GM19193 (cell line): Measurements from ENCODE around the gene FLAD1.

ENCODE experiments used
- POLR2A ChIP-seq: IDR thresholded peaks from 4 replicates; pipeline ENCODE4 v1.6.1; 2011; ENCODE audit not compliant: insufficient read depth, insufficient read length; ENCODE audit errors: extremely low read depth

Gene FLAD1

DNA sequence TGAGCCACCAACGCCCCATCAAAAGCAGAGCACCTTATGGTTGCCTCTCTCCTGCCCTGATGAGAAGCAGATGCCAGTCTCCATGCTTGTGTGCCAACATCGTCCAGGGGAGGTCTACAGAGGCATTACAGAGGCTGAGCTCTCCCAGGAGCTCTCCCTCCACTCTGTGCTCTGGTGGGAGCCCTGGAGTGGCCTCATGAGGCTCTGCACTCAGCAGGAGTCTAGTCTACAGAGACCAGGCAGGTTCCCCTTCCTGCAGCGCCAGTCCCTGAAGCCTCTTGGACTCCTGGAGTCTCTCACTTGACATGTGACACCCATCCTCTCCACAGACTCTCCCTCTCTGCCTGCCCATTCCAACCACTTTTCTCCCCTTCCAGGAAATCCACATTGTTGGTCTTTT lies 53.9 kb downstream of the FLAD1 start:
- TF ChIP-seq POLR2A = no peak

DNA sequence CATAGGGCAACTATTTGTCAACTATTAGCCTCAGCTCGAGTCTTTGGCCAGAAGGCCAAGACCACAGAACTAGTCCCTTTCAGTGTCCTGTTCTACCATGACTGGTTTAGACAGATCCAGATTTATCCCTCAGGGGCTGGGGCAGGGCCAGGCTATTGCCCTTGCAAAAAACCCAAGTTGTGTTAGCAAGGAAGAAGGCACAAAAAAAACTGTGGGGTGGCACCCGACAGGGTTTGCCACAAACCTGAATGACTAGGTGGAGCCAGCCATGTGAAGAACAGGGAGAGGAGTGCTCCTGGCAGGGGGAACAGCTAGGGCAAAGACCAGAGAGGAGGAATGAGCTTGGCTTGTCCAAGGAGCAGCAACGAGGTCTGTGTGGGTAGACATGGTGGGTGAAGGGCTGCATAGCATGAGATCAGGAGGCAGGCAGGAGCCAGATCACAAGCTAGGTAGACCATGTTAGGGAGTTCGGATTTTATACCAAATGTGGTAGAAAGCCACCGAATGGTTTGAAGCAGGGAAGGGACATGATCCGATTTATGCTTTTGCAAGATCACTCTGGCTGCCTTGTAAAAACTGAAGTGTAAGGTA lies 54.8 kb downstream of the FLAD1 start:
- TF ChIP-seq POLR2A = no peak

DNA sequence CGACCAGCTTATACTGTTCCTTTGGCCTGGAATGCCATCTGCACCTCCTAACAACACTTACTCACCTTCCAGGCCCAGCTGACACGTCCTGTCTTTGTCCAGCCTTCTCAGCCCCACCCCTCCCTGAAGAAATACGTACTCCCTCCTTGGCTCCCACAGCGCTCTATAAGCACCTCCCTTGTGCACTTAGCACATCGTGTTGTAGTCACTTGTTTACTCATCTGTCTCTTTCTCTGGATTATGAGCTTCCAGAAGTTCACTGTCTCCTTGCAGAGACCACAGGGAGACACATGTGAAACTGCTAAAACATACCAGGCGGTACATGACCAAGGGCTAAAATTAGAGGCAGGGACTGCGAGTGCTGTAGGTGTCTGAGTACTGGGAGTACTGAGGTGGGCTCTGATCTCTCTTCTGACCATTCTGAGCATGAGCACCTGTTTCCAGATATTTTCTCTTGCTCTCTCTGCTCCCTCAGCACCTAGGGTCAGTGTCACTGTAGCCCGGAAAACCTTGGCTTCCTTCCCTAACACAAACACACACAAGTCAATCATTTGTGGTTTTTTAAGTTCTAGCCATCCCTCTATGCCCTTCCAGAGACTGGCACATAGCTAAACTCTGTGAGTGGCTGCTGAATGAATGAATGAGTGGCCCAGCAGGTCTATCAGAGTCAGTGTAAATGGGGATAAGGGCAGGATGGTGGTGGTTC lies 55.6 kb downstream of the FLAD1 start:
- TF ChIP-seq POLR2A = no peak

DNA sequence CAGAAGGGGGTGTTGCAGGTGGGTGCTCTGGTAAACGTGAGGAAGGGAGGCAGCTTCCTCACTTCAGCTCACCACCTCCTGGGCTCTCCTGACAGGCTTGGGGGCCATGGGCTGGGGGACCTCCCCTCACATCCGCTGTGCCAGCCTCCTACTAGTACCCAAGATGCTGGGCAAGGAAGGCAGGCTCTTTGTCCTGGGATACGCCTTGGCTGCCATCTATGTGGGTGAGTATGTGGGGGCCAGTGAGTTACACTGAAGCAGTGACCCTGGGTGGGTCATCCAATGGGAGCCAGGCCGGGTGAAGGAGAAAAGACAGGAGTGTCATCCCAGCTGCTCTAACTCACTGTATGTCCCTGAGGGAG lies 56.1 kb downstream of the FLAD1 start:
- TF ChIP-seq POLR2A = no peak

DNA sequence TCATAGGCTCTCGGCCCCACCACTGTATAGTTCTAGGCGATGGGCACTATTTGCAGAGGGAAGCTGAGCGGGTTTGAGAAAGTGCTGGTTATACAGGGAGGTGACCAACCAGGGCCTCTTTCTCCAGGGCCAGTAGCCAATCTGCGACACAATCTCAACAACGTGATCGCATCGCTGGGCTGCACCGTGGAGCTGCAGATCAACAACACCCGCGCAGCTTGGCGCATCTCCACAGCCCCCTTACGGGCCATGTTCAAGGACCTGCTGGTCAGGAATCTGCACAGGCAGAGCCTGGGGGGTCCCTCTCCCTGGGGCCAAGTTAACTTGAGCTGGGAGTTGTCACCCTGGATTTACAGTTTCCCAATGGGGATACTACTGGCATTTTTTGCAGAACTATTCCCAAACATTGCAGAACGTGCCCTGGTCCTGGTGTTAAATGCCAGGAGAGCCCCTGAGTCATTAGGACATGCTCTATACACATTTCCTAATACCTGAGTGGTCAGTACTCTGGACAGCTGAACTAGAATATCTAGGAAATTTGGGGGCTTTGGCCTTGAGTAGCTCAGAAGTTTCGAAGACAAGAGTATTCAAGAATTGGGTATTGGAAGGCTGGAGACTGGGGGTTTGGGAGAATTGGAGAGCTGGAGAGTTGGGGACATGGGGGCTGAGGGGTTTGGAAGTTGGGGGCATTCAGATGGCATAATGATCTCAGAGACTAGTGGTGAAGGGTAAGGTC lies 57.4 kb downstream of the FLAD1 start:
- no peak for TF ChIP-seq POLR2A
